ENCODE measurements around the gene LPAR3.

DNA sequence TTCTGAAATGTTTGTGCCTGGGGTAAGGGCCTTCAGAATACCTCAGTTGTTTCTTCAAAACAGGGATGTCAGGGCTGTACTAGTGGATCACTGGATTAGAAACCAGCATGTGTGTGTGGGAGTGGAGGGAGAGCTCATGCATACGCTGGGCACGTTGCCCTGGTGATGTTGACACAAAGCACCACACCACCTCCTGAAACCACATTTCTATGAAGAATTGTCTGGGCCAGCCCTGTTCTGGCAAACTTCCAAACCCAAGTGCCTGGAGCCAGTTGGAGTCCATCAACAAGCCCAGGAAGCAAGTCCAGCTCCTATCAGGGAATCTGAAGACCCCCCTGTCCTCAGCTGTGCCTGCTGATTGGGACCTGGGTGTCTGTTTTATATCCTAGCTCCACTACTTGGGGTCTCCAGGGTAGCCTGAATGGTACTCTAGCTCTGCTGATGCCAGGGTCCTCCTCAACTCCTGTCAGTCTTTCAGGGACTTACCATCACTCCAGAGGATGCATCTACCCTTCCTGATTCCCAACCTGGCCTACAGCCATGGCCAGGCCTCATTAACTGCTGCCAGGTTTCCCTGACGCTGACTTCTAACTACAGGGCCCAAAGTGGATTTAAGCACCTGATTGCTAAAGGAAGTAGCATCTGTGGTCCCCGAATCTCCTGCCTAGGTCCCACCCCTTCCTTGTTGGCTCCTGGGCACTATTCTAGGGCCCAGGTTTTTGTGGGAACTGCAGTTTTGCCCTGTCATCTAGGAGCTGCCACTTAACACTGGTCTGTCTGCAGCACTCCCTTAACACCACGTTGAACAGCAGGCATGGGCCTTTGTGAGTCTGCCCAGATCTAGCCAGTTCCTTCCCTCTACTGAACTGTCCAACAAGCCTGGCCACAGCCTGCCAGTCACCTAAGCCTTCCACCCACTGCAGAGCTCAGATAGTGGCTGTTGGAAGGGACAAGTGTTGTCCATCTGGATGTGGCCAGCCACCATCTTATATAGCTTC lies 45.5 kb downstream of the LPAR3 start:
- TF ChIP-seq, protein P1, sequence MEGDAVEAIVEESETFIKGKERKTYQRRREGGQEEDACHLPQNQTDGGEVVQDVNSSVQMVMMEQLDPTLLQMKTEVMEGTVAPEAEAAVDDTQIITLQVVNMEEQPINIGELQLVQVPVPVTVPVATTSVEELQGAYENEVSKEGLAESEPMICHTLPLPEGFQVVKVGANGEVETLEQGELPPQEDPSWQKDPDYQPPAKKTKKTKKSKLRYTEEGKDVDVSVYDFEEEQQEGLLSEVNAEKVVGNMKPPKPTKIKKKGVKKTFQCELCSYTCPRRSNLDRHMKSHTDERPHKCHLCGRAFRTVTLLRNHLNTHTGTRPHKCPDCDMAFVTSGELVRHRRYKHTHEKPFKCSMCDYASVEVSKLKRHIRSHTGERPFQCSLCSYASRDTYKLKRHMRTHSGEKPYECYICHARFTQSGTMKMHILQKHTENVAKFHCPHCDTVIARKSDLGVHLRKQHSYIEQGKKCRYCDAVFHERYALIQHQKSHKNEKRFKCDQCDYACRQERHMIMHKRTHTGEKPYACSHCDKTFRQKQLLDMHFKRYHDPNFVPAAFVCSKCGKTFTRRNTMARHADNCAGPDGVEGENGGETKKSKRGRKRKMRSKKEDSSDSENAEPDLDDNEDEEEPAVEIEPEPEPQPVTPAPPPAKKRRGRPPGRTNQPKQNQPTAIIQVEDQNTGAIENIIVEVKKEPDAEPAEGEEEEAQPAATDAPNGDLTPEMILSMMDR (IDR thresholded peaks at IDR 0.05), result no peak
- TF ChIP-seq POLR2A (IDR thresholded peaks at IDR 0.05), result no peak
